OCI-LY3 (cell line): Measurements from ENCODE around the gene ADARB2.

Experiments
- H2AFZ ChIP-seq: fragments of 200-600, 300-600 bp; shearing (Covaris generic); 2 replicates; pipeline ENCODE4 v1.6.0; 2014; ENCODE audit warnings: antibody characterized with exemption, low read depth, low read length
- H3K27ac ChIP-seq: fragments of 200-600, 300-600 bp; sonication (generic); 2 replicates; pipeline ENCODE4 v1.5.1; 2014; ENCODE audit warnings: mild to moderate bottlenecking, low read length, moderate library complexity, mixed read lengths
- H3K27me3 ChIP-seq: fragments of 200-600, 300-600 bp; sonication (generic); 2 replicates; pipeline ENCODE4 v1.6.1; 2014; ENCODE audit warnings: low read depth, low read length, mixed read lengths
- H3K36me3 ChIP-seq: fragments of 200-600, 300-600 bp; sonication (generic); replicated peaks from 2 replicates; pipeline ENCODE3; 2014; ENCODE audit warnings: low read depth, low read length, mixed read lengths
- H3K4me1 ChIP-seq: fragments of 300-600, 200-600 bp; sonication (generic); 2 replicates; pipeline ENCODE4 v1.6.1; 2014; ENCODE audit warnings: low read length, mixed read lengths
- H3K4me2 ChIP-seq: fragments of 200-600, 300-600 bp; sonication (generic); 2 replicates; pipeline ENCODE4 v1.6.1; 2014; ENCODE audit warnings: low read length, mixed read lengths
- H3K4me3 ChIP-seq: fragments of 300-600, 200-600 bp; sonication (generic); 2 replicates; pipeline ENCODE4 v1.5.1; 2014; ENCODE audit warnings: antibody characterized with exemption, mild to moderate bottlenecking, low read length, moderate library complexity
- H3K79me2 ChIP-seq: fragments of 300-600, 200-600 bp; shearing (Covaris generic); 2 replicates; pipeline ENCODE4 v1.6.1; 2014; ENCODE audit warnings: mild to moderate bottlenecking, low read length, mixed read lengths
- H3K9ac ChIP-seq: fragments of 300-600, 200-600 bp; shearing (Covaris generic); 2 replicates; pipeline ENCODE4 v1.6.0; 2014; ENCODE audit warnings: mild to moderate bottlenecking, low read length, moderate library complexity
- H3K9me3 ChIP-seq: fragments of 200-600, 300-600 bp; shearing (Covaris generic); 2 replicates; pipeline ENCODE4 v1.6.1; 2014; ENCODE audit warnings: low read length, mixed read lengths; ENCODE audit not compliant: insufficient read depth
- H4K20me1 ChIP-seq: fragments of 200-600, 300-600 bp; sonication (generic); 2 replicates; pipeline ENCODE4 v1.6.1; 2016; ENCODE audit warnings: low read length, mixed read lengths; ENCODE audit not compliant: insufficient read depth
- CTCF ChIP-seq: fragments of 200-600, 300-600 bp; sonication (generic); IDR thresholded peaks from 2 replicates; pipeline ENCODE4 v1.5.1; 2014; ENCODE audit warnings: antibody characterized with exemption, low read length, low read depth
- EZH2phosphoT487 ChIP-seq: fragments of 200-600 bp; shearing (Covaris generic); IDR thresholded peaks from 2 replicates; pipeline ENCODE4 v1.6.1; 2018; ENCODE audit warnings: antibody characterized with exemption, mixed run types, low read depth

Gene ADARB2

GRCh38 chr10:1626410-1626809 lies 110.9 kb downstream of the ADARB2 start:
- H3K4me2 ChIP-seq = no peak overlapping the region

GRCh38 chr10:1625731-1626130 lies 111.6 kb downstream of the ADARB2 start:
- no peaks in the 10 kb centered on the region for H3K4me1 ChIP-seq
- no peaks in the 10 kb centered on the region for H4K20me1 ChIP-seq
- H3K36me3 ChIP-seq = no peaks in the 10 kb centered on the region
- H3K4me2 ChIP-seq = no peak overlapping the region
- no peak overlapping the region for H3K4me3 ChIP-seq
- no peak overlapping the region for H2AFZ ChIP-seq
- no peak overlapping the region for H3K9ac ChIP-seq
- H3K27ac ChIP-seq = no peak overlapping the region
- H3K9me3 ChIP-seq = no peaks in the 10 kb centered on the region
- TF ChIP-seq CTCF (no peak), EZH2phosphoT487 (no peak)
- no peaks in the 10 kb centered on the region for H3K27me3 ChIP-seq
- H3K79me2 ChIP-seq = no peaks in the 10 kb centered on the region

More at GRCh38 chr10:1626410-1626809, 110.9 kb downstream of the ADARB2 start:
- Histone ChIP-seq H3K4me1 (no peaks in the 10 kb centered on the region), H3K9me3 (no peaks in the 10 kb centered on the region), H2AFZ (no peak overlapping the region), H3K79me2 (no peaks in the 10 kb centered on the region), H3K36me3 (no peaks in the 10 kb centered on the region), H3K4me3 (no peak overlapping the region), H4K20me1 (no peaks in the 10 kb centered on the region), H3K27ac (no peak overlapping the region), H3K9ac (no peak overlapping the region), H3K27me3 (no peaks in the 10 kb centered on the region)
- TF ChIP-seq EZH2phosphoT487 (no peak), CTCF (no peak)

- Histone ChIP-seq H2AFZ (no peak overlapping the region), H3K9me3 (no peaks in the 10 kb centered on the region), H3K36me3 (no peaks in the 10 kb centered on the region), H3K4me2 (no peak overlapping the region), H4K20me1 (no peaks in the 10 kb centered on the region), H3K79me2 (no peaks in the 10 kb centered on the region), H3K27ac (no peak overlapping the region), H3K9ac (no peak overlapping the region), H3K27me3 (no peaks in the 10 kb centered on the region), H3K4me3 (no peak overlapping the region), H3K4me1 (no peaks in the 10 kb centered on the region)
- no peak for TF ChIP-seq CTCF
- no peak for TF ChIP-seq EZH2phosphoT487
Measured at GRCh38 chr10:1625079-1625478, 112.2 kb downstream of the ADARB2 start.

GRCh38 chr10:1624240-1624639 lies 113.1 kb downstream of the ADARB2 start:
- Histone ChIP-seq H3K36me3 (no peaks in the 10 kb centered on the region), H4K20me1 (no peaks in the 10 kb centered on the region), H3K9me3 (no peaks in the 10 kb centered on the region), H2AFZ (no peak overlapping the region), H3K27ac (no peak overlapping the region), H3K4me1 (no peaks in the 10 kb centered on the region), H3K4me3 (no peak overlapping the region), H3K27me3 (no peaks in the 10 kb centered on the region), H3K9ac (no peak overlapping the region), H3K79me2 (no peaks in the 10 kb centered on the region), H3K4me2 (no peak overlapping the region)
- TF ChIP-seq CTCF (no peak), EZH2phosphoT487 (no peak)
